ENCODE data around the gene EBI3. TPM values are rescaled to one million over a fixed set of nuclear protein-coding genes. Genes with fewer than 3 reads are reported as not detected.
"Not testable (repeated sequence)": the region's sequence is repeated elsewhere in the genome, so short reads cannot be mapped to it uniquely, and the experiment has no call there.

Gene EBI3
- total RNA-seq, 4 donors from 2014 or later: 0.96 to 3.7 (median 3.7) TPM; not detected in 1

DNA sequence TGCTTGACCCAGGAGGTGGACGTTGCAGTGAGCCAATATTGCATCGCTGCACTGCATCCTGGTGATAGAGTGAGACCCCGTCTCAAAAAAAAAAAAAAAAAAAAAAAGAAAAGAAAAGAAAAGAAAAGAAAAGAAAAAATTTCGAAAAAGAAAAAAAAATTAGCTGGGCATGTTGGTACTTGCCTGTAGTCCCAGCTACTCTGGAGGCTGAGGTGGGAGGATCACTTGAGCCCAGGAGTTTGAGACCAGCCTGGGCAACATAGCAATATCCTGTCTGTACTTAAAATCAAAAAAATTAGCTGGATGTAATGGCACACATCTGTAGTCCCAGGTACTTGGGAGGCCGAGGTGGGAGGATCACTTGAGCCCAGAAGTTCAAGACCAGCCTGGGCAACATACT lies 2.8 kb downstream of the EBI3 start:
- 67 to 82% methylated on average over 2 to 3 of the region's 5 CpGs for WGBS, 2 donors (ENCODE audit: low coverage in 1 of 2)
- H3K36me3 ChIP-seq; H3K27ac ChIP-seq; H3K4me1 ChIP-seq; in situ Hi-C loops (cut with MboI; ENCODE audit: low pct_ligation_motif_present in 1 of 4, low pct_unique_long_range_greater_than_20kb in 1 of 4, low sequenced_read_pairs in 3 of 4); H3K9me3 ChIP-seq; intact Hi-C loops (cut with DNase I; ENCODE audit: low total_unique reads); H3K4me3 ChIP-seq; DNase-seq: not testable (repeated sequence)
- H3K27me3 ChIP-seq: peaks cover 54% of the 10 kb centered on the region

DNA sequence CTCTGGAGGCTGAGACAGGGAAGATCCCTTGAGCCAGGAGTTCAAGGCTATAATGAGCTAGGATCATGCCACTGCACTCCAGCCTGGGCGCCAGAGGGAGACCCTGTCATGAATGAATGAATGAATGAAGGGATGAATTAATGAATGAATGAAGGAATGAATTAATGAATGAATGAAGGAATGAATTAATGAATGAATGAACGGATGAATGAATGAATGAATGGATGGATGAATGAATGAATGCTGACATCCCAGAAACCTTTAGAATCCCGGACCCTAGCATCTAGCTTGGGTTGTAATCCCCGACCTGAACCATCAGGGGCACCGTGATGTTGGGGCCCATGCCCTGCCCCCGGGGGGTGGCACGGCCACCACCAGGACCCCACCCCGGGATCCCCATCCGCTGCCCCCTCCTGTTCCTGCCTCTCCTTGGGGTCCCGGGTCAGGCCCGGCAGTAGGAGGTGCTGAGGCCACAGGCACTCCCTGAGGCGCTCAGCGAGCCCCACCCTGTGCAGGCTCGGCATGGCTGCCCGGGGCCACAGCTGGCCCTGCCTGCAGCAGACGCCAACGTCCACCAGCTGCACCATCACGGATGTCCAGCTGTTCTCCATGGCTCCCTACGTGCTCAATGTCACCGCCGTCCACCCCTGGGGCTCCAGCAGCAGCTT lies 3.4 kb downstream of the EBI3 start:
- TF ChIP-seq, protein P1, sequence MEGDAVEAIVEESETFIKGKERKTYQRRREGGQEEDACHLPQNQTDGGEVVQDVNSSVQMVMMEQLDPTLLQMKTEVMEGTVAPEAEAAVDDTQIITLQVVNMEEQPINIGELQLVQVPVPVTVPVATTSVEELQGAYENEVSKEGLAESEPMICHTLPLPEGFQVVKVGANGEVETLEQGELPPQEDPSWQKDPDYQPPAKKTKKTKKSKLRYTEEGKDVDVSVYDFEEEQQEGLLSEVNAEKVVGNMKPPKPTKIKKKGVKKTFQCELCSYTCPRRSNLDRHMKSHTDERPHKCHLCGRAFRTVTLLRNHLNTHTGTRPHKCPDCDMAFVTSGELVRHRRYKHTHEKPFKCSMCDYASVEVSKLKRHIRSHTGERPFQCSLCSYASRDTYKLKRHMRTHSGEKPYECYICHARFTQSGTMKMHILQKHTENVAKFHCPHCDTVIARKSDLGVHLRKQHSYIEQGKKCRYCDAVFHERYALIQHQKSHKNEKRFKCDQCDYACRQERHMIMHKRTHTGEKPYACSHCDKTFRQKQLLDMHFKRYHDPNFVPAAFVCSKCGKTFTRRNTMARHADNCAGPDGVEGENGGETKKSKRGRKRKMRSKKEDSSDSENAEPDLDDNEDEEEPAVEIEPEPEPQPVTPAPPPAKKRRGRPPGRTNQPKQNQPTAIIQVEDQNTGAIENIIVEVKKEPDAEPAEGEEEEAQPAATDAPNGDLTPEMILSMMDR (IDR thresholded peaks at IDR 0.05): no peak
- TF ChIP-seq POLR2A (IDR thresholded peaks at IDR 0.05): no peak
- TF ChIP-seq POLR2AphosphoS5 (IDR thresholded peaks at IDR 0.05): no peak
- TF ChIP-seq EP300 (IDR thresholded peaks at IDR 0.05; ENCODE audit: low read depth): no peak
- WGBS, 2 donors (ENCODE audit: low coverage in 1 of 2): 30 to 100% methylated on average over 1 to 21 of the region's 21 CpGs
- in situ Hi-C loops (cut with MboI; ENCODE audit: low pct_ligation_motif_present in 1 of 4, low pct_unique_long_range_greater_than_20kb in 1 of 4, low sequenced_read_pairs in 3 of 4) (no loop called here), intact Hi-C loops (cut with DNase I; ENCODE audit: low total_unique reads) (no loop called here)
- no peak for DNase-seq
- no peaks in the 10 kb centered on the region for H3K4me1 ChIP-seq
- no peak overlapping the region for H3K27ac ChIP-seq
- no peaks in the 10 kb centered on the region for H3K36me3 ChIP-seq
- no peaks in the 10 kb centered on the region for H3K9me3 ChIP-seq
- H3K4me3 ChIP-seq: no peak overlapping the region
- H3K27me3 ChIP-seq: peaks cover 48% of the 10 kb centered on the region

DNA sequence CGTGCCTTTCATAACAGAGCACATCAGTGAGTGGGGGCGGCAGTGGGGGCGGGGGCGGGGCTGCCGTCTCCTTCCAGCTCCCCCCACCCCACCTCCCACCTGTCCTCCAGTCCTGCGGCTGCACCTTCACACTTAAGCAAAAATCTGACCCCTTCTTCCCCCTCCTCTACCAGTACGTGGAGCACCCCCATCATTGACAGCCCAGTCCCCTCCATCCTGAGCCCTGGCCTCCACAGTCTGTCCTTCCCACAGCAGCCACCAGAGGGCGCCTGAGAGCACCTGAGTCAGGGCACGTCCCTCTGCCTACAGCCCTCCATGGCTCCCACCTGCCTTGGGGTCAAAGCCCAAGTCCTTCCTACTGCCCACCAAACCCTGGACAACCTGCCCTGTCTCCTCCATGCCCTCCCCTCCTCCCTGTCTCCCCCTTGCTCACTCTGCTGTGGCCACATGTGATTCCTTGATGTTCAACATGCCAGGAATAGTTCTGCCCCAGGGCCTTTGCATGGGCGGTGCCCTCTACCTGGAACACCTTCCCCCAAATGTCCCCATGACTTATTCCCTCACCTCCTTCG lies 4.0 kb downstream of the EBI3 start:
- no peaks in the 10 kb centered on the region for H3K9me3 ChIP-seq
- 23 to 24% methylated on average over 3 to 11 of the region's 11 CpGs for WGBS, 2 donors (ENCODE audit: low coverage in 1 of 2)
- DNase-seq: peak; percentile 57
- no peaks in the 10 kb centered on the region for H3K4me1 ChIP-seq
- intact Hi-C loops (cut with DNase I; ENCODE audit: low total_unique reads): no loop called here
- no peaks in the 10 kb centered on the region for H3K36me3 ChIP-seq
- H3K27ac ChIP-seq: no peak overlapping the region
- no peak for TF ChIP-seq POLR2A (IDR thresholded peaks at IDR 0.05)
- no peak for TF ChIP-seq POLR2AphosphoS5 (IDR thresholded peaks at IDR 0.05)
- TF ChIP-seq, protein P1 (IDR thresholded peaks at IDR 0.05): peak; percentile 48 to 63 (median 55)
- no peak for TF ChIP-seq EP300 (IDR thresholded peaks at IDR 0.05; ENCODE audit: low read depth)
- in situ Hi-C loops (cut with MboI; ENCODE audit: low pct_ligation_motif_present in 1 of 4, low pct_unique_long_range_greater_than_20kb in 1 of 4, low sequenced_read_pairs in 3 of 4): no loop called here
- no peak overlapping the region for H3K4me3 ChIP-seq
- H3K27me3 ChIP-seq: peaks cover 42% of the 10 kb centered on the region

DNA sequence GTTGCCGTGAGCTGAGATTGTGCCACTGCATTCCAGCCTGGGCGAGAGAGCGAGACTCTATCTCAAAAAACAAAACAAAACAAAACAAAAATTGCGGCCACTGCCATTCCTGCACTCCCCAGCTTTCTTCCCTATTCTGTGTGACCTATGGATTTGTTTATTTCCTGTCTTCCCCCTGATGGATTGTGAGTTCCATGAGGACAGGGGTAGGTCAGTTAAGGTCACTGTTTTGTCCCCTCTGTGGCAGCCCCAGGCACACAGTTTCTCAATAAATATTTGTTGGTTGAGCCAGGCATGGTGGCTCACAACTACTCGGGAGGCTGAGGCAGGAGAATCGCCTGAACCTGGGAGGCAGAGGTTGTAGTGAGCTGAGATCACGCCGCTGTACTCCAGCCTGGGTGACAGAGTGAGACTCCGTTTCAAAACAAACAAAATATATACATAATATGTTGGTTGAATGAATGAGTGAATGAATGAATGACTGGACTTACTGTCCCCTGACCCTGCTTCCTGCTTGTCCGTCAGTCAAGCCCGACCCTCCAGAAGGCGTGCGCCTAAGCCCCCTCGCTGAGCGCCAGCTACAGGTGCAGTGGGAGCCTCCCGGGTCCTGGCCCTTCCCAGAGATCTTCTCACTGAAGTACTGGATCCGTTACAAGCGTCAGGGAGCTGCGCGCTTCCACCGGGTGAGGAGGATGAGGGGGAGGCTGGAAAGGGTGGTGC lies 5.0 kb downstream of the EBI3 start:
- Histone ChIP-seq H3K4me3 (no peak overlapping the region), H3K27ac (no peak overlapping the region), H3K36me3 (no peaks in the 10 kb centered on the region), H3K27me3 (peaks cover 33% of the 10 kb centered on the region), H3K4me1 (no peaks in the 10 kb centered on the region), H3K9me3 (no peaks in the 10 kb centered on the region)
- TF ChIP-seq, protein P1 (IDR thresholded peaks at IDR 0.05): no peak
- no peak for TF ChIP-seq POLR2AphosphoS5 (IDR thresholded peaks at IDR 0.05)
- no peak for TF ChIP-seq POLR2A (IDR thresholded peaks at IDR 0.05)
- no peak for TF ChIP-seq EP300 (IDR thresholded peaks at IDR 0.05; ENCODE audit: low read depth)
- DNase-seq: no peak
- intact Hi-C loops (cut with DNase I; ENCODE audit: low total_unique reads) (no loop called here), in situ Hi-C loops (cut with MboI; ENCODE audit: low pct_ligation_motif_present in 1 of 4, low pct_unique_long_range_greater_than_20kb in 1 of 4, low sequenced_read_pairs in 3 of 4) (no loop called here)
- WGBS, 2 donors (ENCODE audit: low coverage in 1 of 2): 50% methylated on average over 21 of the region's 21 CpGs; no CpG with 5 or more reads in 1 of the 2 donors
